GM10266 (cell line): Measurements from ENCODE around the gene PANK3.

Source experiments
- DNase-seq: peaks from one replicate; pipeline ENCODE4 v3.0.0; 2012; ENCODE audit errors: extremely low spot score
- CTCF ChIP-seq: IDR thresholded peaks from 2 replicates; pipeline ENCODE4 v1.5.1; 2012; ENCODE audit warnings: mild to moderate bottlenecking, low read depth; ENCODE audit not compliant: control insufficient read depth, insufficient read depth; ENCODE audit errors: missing control alignments

PANK3 gene

GRCh38 chr5:168612123-168612522, 33.0 kb upstream of the PANK3 start:
- no peak for TF ChIP-seq CTCF
- no peak for DNase-seq

GRCh38 chr5:168611165-168611564, 32.0 kb upstream of the PANK3 start:
- TF ChIP-seq CTCF: no peak
- DNase-seq: no peak

DNA sequence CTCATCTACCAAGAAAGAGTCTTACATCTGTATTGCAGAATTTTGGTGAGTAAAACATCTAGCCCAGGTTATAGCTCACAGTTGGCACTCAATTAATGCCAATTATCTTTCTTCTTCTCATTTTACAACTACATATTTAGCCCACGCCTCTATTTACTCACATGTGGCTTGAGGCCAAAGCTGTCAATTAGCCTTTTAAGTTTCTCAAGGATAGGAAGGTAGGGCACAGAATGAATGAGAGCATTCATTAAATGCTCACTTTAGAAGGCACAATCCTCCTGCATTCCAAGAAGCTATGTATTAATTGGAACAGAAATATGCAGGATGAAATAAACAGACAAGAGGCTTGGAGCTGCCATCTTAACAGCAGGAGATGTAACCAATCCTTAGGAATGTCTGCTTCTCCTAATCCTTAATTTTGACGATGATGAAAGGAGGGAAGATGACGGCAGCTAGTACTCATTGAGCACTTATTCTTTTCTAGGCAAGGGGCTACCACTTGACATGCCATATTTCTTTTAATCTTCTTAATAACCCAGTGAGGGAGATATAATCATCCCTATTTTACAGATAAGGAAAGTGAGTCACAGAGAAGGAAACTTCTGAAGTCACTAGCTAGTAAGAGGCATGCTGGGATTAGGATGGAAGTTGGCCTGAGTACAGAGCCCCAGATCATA, 30.8 kb upstream of the PANK3 start:
- no peak for DNase-seq

DNA sequence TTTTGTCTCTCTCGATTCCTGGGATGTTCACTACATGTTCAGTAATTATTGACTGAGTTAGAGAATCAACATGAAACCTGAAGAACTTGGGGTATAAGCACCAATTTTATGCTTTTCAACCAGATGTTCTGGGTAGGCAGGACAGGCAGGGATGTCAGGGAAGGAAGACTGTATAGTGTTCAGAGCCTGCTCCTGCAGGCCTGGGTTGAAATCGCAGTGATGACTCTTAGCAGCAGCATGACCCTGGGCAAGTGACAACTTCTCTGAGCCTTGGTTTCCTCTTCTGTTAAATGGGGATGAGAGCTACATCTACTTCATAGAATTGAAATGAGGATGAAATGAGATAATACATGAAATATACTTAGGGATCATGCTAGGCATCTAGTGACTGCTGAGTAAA, 29.7 kb upstream of the PANK3 start:
- TF ChIP-seq CTCF: no peak
- DNase-seq: no peak

More for the DNA sequence above, 30.8 kb upstream of the PANK3 start:
- no peak for TF ChIP-seq CTCF

- DNase-seq: no peak
- TF ChIP-seq CTCF: no peak
Observed at GRCh38 chr5:168608386-168608785, 29.2 kb upstream of the PANK3 start.

DNA sequence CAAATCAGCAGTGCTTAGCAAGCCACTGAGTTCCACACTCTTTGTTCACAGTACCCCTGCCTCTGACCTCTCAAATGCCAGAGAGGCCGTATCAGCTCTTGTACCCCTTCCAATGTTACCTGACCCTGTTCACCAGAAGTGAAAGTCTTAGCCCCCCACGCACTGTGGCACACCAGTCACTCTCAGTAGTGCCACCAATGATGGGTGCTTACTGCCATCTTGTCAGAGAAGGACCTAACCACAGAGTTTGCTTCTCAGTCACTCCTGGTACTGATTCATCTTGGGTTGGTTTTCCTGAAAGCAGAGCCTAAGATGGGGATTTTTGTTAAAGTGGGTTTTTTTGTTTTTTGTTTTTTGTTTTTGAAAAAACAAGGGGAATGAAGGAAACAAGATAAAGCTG, 28.8 kb upstream of the PANK3 start:
- no peak for DNase-seq
- TF ChIP-seq CTCF: no peak

- no peak for DNase-seq
- no peak for TF ChIP-seq CTCF
Observed at GRCh38 chr5:168606562-168606961, 27.4 kb upstream of the PANK3 start.
